GM18907 (cell line): Measurements from ENCODE around the gene EMP3.

ENCODE experiments used
- ATAC-seq: cut with Tn5 transposase; IDR thresholded peaks from one replicate; pipeline ENCODE4 v1.9.1; 2021; ENCODE audit warnings: mild to moderate bottlenecking, moderate library complexity; ENCODE audit not compliant: unreplicated experiment

EMP3 gene

DNA sequence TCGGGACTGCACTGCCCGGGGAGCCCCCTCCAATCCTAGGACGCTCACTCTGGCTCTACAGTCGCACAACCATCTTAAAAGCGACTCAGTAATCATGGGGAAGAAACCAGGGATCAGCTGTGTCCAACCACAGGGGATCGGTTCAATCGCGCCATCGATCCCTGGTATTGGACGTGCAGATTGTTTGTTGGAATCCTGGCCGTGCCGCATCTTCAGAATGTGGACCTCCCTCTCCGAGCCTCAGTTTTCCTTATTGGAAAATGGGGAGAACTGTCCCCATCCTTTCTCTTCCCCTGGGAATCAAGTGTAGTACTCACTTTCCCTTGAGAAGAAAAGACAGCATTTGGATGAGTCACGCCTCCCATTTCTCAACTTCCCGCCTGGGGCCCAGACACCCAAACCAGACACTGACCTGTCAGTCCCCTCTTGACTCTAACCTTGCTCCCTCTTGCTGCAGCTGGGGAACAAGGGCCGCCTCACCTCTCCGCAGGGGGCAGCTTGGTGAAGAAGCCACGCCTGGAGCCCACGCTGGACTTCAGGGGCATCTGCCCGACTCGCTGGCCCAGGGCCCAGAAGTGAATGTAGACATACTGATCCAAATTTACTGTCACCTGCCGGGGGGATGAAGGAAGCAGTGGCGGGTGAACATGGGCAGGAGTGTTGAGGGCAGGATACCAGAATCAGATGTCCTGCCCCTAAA lies 17.6 kb downstream of the EMP3 start:
- ATAC-seq: no peak

DNA sequence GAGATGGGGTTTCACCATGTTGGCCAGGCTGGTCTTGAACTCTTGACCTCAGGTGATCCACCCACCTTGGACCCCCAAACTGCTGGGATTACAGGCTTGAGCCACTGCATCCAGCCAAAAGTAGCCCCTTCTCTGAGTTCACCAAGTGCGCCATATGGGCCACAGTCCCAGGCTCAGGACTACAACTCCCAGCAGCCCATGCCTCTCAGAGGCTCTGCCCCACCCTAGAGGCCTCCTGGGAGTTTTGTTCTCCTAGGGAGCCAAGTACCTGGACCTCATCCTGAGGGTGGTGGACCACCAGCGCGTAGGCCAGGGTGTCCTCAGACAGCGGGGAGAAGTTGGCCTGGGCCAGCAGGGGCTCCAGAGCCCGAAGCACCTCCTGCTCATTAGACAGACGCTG lies 19.5 kb downstream of the EMP3 start:
- ATAC-seq: no peak

DNA sequence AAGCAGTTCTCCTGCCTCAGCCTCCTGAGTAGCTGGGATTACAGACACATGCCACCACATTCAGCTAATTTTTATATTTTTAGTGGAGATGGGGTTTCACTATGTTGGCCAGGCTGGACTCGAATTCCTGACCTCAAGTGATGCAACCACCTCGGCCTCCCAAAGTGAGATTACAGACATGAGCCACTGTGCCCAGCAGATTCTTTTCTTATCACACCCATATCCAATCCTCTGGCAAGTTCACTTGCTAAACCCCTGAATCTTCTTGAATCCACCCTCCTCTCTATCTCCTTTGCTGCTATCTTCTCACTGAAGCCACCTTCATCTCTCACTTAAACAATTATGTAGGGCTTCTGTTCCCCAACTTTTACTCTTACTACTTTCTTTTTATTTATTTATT lies 20.8 kb downstream of the EMP3 start:
- no peak for ATAC-seq

DNA sequence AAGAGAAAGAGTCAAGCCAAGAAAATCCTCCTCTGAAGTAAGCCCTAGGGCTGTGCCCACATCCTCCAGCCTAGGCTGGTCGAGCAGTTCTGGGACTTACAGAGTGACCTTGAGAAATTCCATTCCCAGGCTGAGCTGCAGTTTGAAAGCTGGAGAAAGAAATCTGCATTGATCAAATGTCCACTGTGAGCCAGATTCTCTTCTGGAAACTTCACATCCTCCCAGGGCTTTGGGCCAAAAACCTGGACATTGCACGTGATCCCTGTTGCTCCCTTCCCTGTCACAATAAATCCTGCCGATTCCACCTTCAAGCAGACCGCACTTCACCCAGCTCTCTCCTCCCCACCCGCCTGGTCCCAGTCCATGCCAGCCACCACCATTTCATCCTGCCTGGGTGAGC lies 22.7 kb downstream of the EMP3 start:
- ATAC-seq: no peak

DNA sequence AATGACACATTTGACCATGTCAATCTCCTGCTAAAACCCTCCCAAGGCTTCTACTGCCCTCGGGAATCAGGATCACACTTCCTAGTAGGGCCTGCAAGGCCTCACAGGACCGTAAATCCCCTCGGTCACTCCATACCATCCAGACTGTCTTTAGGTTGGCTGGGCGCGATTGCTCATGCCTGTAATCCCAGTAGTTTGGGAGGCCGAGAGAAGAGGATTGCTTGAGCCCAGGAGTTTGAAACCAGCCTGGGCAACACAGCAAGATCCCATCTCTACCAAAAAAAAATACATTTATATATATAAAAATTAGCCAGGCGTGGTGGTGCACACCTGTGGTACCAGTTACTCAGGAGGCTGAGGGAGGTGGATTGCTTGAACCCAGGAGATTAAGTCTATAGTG lies 23.4 kb downstream of the EMP3 start:
- ATAC-seq: no peak

DNA sequence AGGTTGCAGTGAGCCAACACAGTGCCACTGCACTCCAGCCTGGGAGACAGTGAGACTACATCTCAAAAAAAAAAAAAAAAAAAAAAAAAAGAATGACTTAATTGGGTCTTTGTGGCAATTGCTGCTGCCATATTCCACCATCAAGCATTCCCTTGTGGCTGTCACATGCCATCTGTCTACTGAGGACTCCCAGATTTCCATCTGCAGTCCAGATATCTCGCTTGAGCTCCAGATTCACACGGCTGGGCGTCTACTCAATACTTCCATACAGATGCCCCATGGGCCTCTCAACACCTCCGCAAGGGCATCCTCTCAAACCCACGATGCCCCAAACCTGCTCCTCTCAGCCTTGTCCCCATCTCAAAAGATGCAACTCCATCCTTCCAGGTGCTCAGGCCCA lies 25.5 kb downstream of the EMP3 start:
- no peak for ATAC-seq

DNA sequence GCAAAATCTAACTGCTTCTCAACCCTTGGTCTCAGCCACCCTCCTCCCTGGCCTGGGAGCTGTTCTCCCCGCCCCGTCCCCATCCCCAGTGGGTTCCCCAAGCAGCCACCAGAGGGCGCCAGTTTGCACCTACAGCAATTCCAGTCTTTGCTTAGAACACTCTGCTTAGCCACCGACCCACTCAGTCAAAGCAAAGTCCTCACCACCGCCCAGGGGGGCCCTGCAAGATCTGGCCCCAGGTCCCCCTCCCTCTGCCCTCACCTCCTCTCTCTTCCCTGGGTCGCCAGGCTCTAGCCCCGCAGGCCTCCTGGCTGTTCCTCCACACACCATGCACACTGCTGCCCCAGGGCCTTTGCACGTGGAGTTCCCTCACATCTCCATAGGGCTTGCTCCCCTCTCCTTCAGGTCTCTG lies 26.0 kb downstream of the EMP3 start:
- no peak for ATAC-seq

DNA sequence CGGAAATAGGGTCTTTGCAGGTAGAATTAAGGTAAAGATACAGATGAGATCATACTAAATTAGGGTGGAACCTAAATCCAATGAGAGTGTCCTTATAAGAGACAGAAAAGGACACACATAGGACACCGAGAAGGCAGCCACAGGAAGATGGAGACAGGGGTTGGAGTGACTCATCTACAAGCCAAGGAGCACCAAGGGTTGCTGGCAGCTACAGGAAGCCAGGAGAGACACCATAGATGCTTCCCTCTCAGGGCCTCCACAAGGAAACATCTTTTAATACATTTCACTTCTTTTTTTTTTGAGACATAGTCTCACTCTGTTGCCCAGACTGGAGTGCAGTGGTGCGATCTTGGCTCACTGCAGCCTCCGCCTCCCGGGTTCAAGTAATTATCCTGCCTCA lies 28.3 kb downstream of the EMP3 start:
- no peak for ATAC-seq

DNA sequence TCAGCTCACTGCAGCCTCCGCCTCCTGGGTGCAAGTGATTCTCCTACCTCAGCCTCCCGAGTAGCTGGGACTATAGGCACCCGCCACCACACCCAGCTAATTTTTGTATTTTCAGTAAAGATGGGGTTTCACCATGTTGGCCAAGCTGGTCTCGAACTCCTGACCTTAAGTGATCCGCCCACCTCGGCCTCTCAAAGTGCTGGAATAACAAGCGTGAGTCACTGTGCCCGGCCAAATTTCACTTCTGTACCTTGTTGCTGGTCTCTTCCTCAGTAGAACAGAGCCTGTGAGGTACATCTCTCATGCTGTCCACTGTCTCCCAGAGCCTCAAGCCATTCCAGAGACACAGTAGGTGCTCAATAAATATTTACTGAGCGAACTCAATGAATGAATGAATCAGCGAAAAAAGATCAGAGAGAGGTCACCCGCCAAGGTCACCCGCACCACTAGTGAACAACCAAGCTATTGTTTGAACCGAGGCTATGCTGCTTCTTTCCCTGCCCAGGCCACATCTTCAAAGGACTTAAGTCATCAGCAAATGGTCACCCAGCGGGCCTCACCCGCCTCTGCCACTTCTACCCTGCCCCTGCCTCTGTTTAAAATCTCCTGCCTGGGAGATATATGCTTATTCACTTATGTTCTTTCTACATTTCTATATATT lies 29.1 kb downstream of the EMP3 start:
- ATAC-seq: no peak

DNA sequence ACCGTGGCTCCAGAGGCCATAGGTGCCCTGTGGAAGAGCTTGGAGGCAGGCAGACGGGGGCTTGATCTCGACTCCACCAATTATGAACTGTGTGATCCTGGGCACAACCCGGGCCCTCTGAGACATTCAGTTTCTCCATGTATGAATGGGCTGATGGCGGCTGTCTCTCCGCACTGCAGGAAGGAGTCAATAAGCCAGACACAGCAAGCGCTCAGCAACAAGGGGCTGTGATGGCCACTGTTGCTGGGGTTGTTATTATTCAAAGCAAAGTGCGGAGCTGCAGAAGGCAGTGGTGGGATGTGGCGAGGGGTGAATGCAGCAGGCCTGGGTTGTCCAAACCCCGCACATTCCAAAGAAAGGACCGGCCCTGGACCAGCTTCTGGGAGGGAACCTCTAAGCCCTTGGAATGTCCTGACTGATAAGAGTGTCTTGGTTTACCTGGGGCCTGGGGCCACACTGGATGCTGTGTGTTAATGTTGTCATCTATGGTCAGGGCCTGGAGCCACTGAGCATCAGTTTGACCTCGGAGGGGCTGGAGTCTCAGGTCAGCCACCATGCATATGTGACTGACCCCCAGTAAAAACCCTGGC lies 30.1 kb downstream of the EMP3 start:
- no peak for ATAC-seq

DNA sequence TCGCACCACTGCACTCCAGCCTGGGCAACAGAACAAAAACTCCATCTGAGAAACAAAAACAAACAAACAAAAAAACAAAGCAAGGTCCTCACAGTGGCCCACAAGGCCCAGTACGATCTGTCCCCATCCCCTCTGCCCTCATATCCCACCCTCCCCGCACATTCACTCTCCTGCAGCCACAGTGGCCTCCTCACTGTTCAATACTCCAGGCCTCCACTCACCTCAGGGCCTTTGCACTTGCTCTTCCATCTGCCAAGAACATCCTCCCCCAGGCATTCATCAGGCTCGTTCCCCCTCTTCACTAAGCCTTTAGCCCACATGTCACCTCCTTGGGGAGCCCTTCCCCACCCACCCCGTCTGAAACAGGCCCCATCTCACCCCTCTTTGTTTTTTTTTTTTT lies 33.8 kb downstream of the EMP3 start:
- ATAC-seq: no peak

DNA sequence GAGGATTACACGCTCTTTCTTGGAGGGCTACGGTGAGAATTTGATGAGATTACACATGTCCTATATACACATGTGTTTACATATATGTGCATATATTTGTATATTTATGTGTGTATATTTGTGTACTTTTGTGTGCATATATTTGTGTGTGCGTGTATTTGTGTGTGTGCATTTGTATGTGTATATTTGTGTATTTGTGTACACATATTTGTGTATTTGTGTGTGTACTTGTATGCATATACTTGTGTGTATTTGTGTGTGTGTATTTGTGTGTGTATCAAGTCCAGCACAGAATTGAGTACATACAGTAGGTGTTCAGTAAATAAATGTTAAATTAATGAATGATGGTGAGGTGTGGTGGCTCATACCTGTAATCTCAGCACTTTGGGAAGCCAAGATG lies 36.6 kb downstream of the EMP3 start:
- no peak for ATAC-seq

DNA sequence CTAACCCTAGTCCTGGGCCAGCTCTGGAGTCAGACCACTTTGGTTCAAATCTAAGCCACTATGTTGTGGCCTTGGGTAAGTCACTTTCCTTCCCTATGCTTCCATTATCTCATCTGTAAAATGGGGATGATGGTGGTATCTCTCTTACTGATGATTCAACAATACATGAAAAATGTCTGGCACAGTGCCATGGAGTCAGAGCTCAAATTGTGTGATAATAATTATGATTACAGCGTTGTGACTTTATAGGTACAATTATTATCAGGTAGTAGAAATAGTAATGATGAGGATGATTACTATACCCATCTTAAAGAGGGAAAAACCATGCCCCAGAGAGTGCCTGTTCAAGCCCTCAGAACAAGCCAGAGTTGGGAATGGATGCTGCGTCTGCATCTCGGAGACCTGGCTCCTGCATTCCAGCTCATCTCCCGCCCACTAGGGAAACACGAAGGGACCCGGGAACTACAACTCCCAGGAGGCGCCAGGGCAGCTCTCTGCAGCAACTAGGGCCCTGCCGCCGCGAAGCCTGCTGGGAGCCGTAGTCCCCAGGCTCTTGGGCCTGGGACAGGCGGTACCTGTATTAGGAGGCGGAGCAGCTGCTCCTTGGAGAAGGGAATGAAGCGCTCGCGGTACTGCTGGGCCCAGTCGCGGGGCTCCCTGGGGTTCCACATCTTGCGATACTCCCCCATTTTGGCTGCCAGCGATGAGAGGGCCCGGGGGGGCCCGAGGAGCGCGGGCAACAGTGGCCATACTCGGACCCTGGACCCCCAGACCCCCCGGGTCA lies 37.6 kb downstream of the EMP3 start:
- ATAC-seq: peak; percentile 52

DNA sequence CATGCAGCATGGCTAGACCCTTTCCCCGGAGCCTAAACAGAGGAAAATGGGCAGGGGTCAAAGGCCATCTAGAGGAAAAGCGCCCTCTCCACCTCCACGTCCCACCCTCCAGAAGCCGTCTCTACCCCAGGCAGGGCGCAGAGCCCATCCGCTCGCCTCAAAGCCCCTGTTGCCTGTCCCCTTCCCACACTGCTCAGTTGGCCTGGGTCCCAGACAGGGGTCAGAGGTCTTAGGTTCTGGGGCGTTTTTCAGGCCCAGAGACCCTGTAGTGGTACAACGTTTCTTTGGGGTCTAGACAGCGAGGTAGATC lies 38.1 kb downstream of the EMP3 start:
- ATAC-seq: peak; percentile 26

DNA sequence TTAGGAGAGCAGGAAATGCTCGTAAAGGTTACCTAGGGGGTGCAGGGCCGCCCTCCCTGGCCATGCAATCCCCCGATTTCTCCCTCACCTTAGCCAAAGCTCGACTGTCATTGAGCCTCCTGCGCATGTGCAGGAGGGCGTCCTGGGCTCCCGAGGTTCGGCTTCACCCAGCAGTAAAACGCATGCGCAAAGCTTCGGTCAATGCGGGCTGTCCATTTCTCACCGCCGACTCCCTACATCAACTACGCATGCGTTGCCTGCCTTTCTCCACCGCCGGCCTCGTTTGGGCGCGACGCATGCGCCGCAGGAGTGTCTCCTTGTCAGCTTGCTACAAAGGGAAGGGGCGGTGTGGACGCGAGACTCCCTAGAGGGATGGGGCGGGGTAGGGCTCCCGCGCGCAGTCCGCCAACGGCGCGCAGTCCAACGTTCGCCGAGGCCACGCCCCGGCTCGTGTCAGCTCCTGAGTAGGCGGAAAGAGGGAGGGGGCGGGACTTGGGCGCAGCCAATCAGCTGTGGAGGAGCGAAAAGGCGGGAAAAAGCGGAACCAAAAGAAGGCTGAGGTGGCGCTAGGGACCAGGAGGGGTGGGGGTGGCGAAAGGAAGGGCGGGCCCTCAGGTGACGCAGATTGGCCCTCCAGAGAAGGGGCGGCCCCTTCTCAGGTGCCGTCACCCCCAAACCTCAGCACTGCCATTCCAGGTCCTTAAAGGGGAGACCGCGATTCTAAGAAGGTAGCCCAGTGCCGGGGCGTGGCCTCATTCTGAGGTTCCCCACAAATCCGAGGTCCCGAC lies 38.7 kb downstream of the EMP3 start, which contains the start of the genes SYNGR4 and TMEM143:
Gene SYNGR4, plus strand, starts transcription at position 558 of the 788 bp plus-strand sequence. CDS start 1,476 bp downstream, outside the sequence.
Gene TMEM143, minus strand, starts transcription at position 131 of the 788 bp plus-strand sequence. Its CDS starts 20 bp downstream, at position 111.
- ATAC-seq: peak; percentile 82

DNA sequence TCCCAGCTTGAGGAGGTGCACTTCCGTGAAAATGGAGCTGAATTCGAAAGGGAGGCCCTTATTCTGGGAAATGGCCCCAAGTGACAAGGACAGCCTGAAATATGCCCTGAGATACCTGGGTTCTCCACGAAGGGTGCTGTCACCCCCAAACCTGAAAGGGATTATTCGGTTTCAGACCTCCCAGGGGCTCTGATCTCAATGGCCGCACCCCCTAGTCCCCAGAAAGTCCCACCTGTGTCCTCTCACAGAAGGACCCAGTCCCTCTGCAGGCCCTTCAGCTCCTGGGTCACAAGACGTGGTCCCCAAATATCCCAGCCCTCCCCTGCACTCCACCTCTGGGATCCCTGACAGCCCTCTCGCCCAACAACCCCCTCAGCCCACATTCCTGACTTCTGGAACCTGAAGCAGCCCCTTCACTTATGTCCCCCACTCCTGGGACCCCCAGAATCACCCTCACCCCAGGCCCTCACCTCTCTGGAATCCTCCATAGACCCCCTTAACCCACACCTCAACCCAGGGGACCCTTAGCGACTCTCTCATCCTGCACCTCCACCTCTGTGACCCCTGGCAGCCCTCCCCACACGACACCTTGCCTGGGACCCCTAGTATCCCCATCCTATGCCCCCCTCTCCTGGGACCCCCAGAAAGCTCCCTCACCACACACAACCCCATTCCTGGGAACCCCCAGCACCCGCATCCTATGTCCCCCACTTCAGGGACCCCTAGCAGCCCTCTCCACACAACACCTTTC lies 39.4 kb downstream of the EMP3 start:
- ATAC-seq: peak; percentile 2

DNA sequence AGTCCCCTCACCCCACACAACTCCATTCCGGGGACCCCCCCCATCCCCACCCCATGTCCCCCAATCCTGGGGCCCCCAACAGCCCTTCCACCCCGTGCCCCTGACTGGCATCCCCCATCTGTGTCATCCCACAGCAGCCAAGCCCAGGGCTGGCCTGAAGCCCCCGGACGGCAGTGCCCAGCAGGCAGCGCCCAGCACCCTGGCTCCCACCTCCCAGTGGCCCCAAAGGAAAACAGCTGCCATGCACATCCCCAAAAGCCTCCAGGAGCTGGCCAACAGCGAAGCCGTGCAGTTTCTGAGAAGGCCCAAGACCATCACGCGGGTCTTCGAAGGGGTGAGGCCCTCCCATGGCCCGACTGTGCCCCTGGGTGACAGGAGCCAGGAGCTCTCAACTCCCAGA lies 40.2 kb downstream of the EMP3 start:
- ATAC-seq: no peak

DNA sequence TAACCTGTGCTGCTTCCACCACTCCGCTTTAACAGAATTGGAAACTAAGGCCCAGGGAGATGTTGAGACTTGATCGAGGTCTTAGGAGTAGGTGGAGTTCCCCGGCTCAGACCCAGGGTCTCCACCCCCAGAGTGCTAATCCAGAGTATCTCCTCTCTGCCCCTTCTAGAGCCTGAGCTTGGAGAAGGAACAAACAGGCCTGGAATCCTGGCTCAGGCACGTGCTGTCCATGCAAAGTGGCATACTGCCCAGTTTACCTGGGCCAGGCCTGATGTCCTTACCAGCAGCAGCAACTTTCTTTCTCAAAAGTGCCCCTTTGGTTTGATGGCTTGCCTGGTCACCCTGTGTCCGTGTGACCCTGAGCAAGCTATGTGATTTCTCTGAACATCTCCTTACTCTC lies 42.5 kb downstream of the EMP3 start:
- ATAC-seq: no peak

DNA sequence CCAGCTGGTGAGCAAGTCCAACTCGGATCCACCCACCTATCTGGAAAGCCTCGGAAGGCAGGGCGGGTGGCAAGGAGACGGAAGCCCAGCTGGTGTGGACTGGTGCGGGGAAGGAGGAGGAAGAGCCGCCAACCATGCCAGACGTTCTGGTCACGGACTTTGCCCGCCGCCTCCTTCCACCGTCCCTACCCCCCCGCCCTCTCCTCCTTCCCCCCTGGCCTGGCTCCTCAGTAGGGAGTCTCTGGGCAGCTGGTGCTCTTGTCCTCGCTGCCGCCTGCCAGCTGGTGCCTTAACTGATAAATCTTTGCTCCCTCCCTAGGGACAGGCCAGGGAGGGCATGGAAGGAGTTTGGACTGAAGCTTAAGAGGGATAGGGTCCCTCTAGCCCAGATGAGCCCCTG lies 43.6 kb downstream of the EMP3 start:
- no peak for ATAC-seq

DNA sequence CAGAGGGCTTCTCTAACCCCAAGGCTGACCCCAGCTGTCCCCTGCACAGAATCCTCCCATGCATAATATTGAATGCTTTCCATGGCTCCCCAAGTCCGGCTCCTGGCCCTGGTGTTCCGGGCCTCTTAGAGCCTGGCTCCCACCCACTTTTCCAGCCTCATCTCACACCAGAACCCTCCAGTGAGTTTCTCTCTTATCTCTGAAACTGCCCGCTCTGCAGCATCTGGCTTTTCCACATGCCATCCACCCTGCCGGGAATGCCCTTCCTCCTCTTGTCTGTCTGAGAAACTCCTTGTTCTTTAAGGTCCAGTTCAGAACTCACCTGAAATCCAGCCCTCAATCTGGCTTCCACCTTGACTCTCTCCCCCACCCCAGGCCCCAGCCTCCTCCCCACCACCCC lies 45.6 kb downstream of the EMP3 start:
- ATAC-seq: no peak
